Measurements from ENCODE around the gene PHLDB1. TPM values are rescaled to one million over a fixed set of nuclear protein-coding genes. Genes with fewer than 3 reads are reported as not detected.

PHLDB1 gene
- polyA plus RNA-seq, 3 donors = 0.17 TPM; not detected in 2

DNA sequence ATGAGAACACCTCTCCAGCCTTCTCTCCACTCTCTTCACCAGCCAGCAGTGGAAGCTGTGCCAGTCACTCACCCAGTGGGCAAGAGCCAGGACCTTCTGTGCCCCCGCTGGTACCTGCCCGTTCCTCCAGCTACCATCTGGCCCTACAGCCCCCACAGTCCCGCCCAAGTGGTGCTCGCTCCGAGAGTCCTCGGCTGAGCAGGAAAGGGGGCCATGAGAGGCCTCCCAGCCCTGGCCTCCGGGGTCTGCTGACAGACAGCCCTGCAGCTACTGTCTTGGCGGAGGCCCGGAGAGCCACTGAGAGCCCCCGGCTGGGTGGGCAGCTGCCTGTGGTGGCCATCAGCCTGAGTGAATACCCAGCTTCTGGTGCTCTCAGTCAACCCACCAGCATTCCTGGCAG, 20.2 kb downstream of the PHLDB1 start:
- Mint-ChIP-seq H3K4me3 (no peak overlapping the region), H3K27ac (no peak overlapping the region), H3K27me3 (ENCODE audit: low read depth in 3 of 3) (peaks cover 0 to 9% (median 5%) of the 10 kb centered on the region in 3 donors), H3K9me3 (no peaks in the 10 kb centered on the region), H3K4me1 (no peaks in the 10 kb centered on the region), H3K36me3 (no peaks in the 10 kb centered on the region)
- Histone ChIP-seq H3K4me1 (ENCODE audit: control insufficient read depth in 1 of 2, insufficient read depth in 2 of 2, low read length in 2 of 2) (no peaks in the 10 kb centered on the region), H3K9me3 (replicated peaks in 1 of 2; ENCODE audit: control insufficient read depth in 1 of 2, insufficient read depth in 1 of 2, low read length in 2 of 2) (no peaks in the 10 kb centered on the region), H3K9ac (ENCODE audit: insufficient read depth, low read length, poor library complexity, severe bottlenecking) (no peak overlapping the region), H2AFZ (ENCODE audit: insufficient read depth, low read depth, low read length, poor library complexity, severe bottlenecking) (no peak overlapping the region), H4K20me1 (ENCODE audit: insufficient read depth, low read length) (no peaks in the 10 kb centered on the region), H3K27me3 (ENCODE audit: control insufficient read depth in 2 of 2, insufficient read depth in 2 of 2, low read length in 2 of 2) (no peaks in the 10 kb centered on the region), H3K79me2 (ENCODE audit: insufficient read depth, low read length) (no peaks in the 10 kb centered on the region), H3K36me3 (replicated peaks in 1 of 2; ENCODE audit: control insufficient read depth in 1 of 2, insufficient read depth in 2 of 2, low read length in 2 of 2) (no peaks in the 10 kb centered on the region), H3K4me2 (replicated peaks; ENCODE audit: extremely low read depth, low read length, poor library complexity, severe bottlenecking) (no peak overlapping the region), H3K27ac (ENCODE audit: low read depth in 1 of 2, low read length in 2 of 2) (no peak overlapping the region), H3K4me3 (replicated peaks in 1 of 3; ENCODE audit: low read depth in 2 of 3, low read length in 3 of 3) (no peak overlapping the region)
- TF ChIP-seq, protein P1, sequence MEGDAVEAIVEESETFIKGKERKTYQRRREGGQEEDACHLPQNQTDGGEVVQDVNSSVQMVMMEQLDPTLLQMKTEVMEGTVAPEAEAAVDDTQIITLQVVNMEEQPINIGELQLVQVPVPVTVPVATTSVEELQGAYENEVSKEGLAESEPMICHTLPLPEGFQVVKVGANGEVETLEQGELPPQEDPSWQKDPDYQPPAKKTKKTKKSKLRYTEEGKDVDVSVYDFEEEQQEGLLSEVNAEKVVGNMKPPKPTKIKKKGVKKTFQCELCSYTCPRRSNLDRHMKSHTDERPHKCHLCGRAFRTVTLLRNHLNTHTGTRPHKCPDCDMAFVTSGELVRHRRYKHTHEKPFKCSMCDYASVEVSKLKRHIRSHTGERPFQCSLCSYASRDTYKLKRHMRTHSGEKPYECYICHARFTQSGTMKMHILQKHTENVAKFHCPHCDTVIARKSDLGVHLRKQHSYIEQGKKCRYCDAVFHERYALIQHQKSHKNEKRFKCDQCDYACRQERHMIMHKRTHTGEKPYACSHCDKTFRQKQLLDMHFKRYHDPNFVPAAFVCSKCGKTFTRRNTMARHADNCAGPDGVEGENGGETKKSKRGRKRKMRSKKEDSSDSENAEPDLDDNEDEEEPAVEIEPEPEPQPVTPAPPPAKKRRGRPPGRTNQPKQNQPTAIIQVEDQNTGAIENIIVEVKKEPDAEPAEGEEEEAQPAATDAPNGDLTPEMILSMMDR (IDR thresholded peaks at IDR 0.05) = no peak
- WGBS (ENCODE audit: insufficient coverage) = 99% methylated on average over 8 of the region's 10 CpGs
- no peak for DNase-seq
- intact Hi-C loops (cut with micrococcal nuclease) = no loop called here

DNA sequence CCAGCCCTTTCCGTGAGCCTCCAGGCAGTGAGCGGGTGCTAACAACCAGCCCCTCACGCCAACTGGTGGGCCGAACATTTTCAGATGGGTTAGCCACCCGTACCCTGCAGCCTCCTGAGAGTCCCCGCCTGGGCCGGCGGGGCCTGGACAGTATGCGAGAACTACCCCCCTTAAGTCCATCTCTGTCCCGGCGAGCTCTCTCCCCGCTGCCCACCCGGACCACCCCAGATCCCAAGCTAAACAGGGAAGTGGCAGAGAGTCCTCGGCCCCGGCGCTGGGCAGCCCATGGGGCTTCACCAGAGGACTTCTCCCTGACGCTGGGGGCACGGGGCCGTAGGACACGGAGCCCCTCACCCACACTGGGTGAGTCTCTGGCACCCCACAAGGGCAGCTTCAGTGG, 20.6 kb downstream of the PHLDB1 start:
- Mint-ChIP-seq H3K4me3 (no peak overlapping the region), H3K27ac (no peak overlapping the region), H3K36me3 (no peaks in the 10 kb centered on the region), H3K27me3 (ENCODE audit: low read depth in 3 of 3) (peaks cover 0 to 9% (median 2%) of the 10 kb centered on the region in 3 donors), H3K4me1 (no peaks in the 10 kb centered on the region), H3K9me3 (no peaks in the 10 kb centered on the region)
- no peaks in the 10 kb centered on the region for H3K27me3 ChIP-seq (ENCODE audit: control insufficient read depth in 2 of 2, insufficient read depth in 2 of 2, low read length in 2 of 2)
- no peaks in the 10 kb centered on the region for H3K4me1 ChIP-seq (ENCODE audit: control insufficient read depth in 1 of 2, insufficient read depth in 2 of 2, low read length in 2 of 2)
- no peak for DNase-seq
- H3K36me3 ChIP-seq (replicated peaks in 1 of 2; ENCODE audit: control insufficient read depth in 1 of 2, insufficient read depth in 2 of 2, low read length in 2 of 2) = no peaks in the 10 kb centered on the region
- TF ChIP-seq, protein P1 (IDR thresholded peaks at IDR 0.05) = no peak
- 96% methylated on average over 20 of the region's 20 CpGs for WGBS (ENCODE audit: insufficient coverage)
- no peak overlapping the region for H3K4me3 ChIP-seq (replicated peaks in 1 of 3; ENCODE audit: low read depth in 2 of 3, low read length in 3 of 3)
- H3K27ac ChIP-seq (ENCODE audit: low read depth in 1 of 2, low read length in 2 of 2) = no peak overlapping the region
- no peak overlapping the region for H3K4me2 ChIP-seq (replicated peaks; ENCODE audit: extremely low read depth, low read length, poor library complexity, severe bottlenecking)
- no peaks in the 10 kb centered on the region for H3K9me3 ChIP-seq (replicated peaks in 1 of 2; ENCODE audit: control insufficient read depth in 1 of 2, insufficient read depth in 1 of 2, low read length in 2 of 2)
- no peak overlapping the region for H2AFZ ChIP-seq (ENCODE audit: insufficient read depth, low read depth, low read length, poor library complexity, severe bottlenecking)
- no peaks in the 10 kb centered on the region for H4K20me1 ChIP-seq (ENCODE audit: insufficient read depth, low read length)
- intact Hi-C loops (cut with micrococcal nuclease) = no loop called here
- no peak overlapping the region for H3K9ac ChIP-seq (ENCODE audit: insufficient read depth, low read length, poor library complexity, severe bottlenecking)
- H3K79me2 ChIP-seq (ENCODE audit: insufficient read depth, low read length) = no peaks in the 10 kb centered on the region

All from CD14-positive monocyte (primary cell).